Stimulated activated CD8-positive, alpha-beta memory T cell treated with anti-CD3 and anti-CD28 coated beads, Interleukin-7, amount 100 ng/mL, for 1 hour (primary cell): ENCODE results near the gene ACOT7.
"Not testable (repeated sequence)": the region's sequence is repeated elsewhere in the genome, so short reads cannot be mapped to it uniquely, and the experiment has no call there.

Experiments used
- DNase-seq, 2 donors: peaks; one replicate each; pipeline ENCODE4 v3.0.0-alpha.2; 2020; ENCODE audit warnings: low read depth in 2 of 2

Gene ACOT7, protein sequence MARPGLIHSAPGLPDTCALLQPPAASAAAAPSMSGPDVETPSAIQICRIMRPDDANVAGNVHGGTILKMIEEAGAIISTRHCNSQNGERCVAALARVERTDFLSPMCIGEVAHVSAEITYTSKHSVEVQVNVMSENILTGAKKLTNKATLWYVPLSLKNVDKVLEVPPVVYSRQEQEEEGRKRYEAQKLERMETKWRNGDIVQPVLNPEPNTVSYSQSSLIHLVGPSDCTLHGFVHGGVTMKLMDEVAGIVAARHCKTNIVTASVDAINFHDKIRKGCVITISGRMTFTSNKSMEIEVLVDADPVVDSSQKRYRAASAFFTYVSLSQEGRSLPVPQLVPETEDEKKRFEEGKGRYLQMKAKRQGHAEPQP

DNA sequence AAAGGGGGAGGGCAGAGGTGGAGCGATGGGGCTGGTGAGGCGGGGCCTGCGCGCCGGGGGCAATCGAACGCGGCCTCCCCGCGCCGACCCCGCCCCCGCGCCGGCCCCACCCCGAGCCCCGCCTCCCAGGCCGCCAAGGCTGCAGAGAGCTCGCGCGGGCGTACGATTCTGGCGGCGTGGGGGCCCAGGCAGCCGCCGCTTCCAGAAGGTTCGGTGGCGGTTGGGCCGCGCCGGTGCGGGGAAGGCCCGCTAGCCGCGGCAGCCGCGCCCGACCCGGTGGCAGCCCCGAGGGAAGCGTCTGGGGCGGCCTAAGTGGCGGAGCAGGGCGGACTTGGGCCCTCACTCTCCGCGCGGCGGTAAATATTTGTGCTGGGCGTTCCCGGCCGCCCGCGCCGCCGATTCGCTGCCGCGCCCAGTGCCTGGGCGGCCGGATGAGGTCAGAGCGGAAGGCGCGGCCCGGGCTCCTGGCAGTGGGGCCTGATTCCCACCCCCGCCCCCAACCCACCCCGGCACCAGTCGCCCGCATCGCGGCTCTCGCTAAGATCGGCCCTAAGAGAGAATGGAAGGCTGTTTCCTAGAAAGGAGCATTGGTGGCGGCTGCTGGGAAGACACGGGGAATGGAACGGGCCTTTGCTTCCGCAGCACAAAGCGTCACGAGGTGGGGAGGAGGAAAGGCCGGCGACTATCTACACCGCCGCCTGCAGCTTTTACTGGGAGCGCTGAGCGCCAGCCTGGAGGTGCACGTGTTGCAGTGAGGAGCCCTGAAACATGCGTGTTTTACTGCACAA lies at the start of gene ACOT7:
TSS of gene ACOT7 (minus strand) at position 368 of the 788 bp plus-strand sequence. CDS start 368 bp downstream, outside the sequence.
- peak; percentile 78 to 79 for DNase-seq

DNA sequence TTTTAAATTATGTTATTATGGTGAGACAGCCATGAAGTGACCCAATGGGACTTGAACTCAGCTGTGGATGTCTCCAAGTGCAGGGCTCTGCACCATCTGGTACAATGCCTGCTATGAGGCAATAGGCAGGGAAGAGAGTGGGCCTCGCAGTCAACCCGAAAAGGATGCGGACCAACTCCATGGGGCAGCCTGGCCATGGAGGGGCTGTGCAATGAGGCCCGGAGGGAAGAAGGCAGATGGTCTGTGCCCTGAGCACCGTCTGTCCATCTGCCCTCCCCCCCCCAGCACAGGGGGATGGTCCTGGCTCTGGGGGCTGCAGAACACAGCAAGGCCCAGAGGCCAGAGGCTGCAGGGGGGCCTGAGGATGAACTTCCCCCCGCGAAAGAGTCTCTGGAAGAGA lies 48.0 kb upstream of the ACOT7 start:
- no peak for DNase-seq

DNA sequence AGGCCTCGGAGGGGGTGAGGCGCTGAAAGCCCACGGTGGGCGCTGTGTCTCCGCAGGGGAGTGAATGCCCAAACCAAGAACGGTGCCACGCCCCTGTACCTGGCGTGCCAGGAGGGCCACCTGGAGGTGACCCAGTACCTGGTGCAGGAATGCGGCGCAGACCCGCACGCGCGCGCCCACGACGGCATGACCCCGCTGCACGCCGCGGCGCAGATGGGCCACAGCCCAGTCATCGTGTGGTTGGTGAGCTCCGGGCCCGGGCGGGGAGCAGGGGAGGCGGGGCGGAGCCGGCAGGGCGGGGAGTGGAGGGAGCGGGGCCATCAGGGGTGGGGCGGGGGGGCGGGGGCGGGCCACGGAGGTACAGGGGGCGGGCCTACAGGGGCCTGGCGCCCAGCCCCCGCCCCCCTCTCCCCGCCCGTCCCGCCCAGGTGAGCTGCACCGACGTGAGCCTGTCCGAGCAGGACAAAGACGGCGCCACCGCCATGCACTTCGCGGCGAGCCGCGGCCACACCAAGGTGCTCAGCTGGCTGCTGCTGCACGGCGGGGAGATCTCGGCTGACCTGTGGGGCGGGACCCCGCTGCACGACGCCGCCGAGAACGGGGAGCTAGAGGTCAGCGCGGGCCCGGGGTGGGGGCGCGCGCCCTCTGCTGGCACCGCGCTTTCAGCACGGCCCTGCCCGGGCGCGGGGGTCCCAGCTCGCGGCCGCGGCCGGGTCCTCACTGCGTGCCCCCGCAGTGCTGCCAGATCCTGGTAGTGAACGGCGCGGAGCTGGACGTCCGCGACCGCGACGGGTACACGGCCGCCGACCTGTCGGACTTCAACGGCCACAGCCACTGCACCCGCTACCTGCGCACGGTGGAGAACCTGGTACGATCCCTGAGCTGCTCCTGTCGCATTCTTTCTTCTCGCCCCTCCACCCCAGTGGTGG lies 46.9 kb upstream of the ACOT7 start:
- DNase-seq, result peak; percentile 43 to 44

DNA sequence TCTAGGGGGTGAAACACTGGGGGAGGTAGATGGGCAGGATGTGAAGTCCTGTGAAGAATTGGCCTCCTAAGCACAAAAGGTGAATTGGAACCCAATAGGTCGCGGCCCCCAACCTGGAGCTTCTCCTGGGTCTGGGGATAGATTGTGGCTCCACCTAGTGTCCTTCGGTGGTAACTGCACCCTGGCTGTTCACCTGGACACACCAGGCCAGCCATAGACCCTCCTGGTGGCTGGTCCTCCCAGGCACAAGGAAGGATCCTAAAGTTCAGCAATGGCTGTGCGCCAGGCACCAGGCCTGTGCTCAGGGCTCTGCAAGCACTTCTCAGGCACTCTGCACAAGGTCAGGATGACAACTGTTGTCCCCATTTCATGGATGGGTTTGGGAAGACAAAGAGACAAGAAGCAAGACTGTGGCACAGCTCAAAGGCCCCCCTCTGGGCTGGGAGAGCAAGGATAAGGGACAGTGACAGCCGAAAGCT lies 44.5 kb upstream of the ACOT7 start:
- DNase-seq, result peak; percentile 36 to 50

DNA sequence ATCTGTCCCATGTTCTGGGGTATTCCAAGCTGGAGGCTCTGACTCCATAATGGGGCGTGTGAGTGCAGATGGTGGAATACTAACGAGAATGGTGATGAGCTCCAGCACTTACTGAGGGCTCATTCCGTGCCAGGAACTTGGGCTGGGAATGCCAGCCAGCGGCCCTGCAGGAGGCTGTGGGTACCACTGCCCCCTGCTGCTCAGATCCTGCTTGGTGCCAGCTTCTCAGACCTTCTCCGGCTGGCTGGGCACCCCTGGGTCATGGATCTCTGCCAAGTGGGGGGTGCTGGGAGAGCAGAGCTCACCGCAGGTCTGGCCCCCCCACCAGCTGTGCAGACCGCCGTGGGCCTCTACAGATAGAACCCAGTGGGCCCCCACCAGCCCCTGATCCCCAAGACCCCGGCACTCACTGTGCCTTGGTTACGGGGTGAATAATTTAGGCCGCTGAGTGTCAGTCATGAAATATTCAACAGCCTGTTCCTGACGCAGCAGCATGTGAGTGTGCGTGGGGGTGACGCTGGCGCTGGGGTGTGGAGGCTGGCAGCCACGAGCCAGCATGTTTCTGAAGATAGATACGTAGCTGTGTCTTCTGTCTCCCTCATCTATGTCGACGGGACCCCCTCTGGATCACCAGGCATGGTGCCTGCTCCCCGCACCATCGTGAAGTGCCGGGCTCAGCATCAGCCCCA lies 43.6 kb upstream of the ACOT7 start:
- DNase-seq, result not testable (repeated sequence)

DNA sequence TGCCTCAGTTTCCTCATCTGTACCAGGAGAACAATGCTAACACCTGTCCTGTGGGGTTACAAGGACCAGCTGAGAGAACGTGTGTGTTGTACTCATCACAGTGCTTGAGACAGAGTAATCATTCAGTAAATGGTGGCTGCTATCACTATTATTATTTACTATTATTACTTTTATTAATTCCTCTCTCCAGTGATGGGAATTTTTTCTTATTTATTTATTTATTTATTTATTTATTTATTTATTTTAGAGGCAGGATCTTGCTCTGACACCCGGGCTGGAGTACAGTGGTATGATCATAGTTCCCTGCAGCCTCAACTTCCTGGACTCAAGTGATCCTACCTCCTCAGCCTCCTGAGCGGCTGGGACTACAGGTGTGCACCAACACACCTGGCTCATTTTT lies 42.7 kb upstream of the ACOT7 start:
- not testable (repeated sequence) for DNase-seq

DNA sequence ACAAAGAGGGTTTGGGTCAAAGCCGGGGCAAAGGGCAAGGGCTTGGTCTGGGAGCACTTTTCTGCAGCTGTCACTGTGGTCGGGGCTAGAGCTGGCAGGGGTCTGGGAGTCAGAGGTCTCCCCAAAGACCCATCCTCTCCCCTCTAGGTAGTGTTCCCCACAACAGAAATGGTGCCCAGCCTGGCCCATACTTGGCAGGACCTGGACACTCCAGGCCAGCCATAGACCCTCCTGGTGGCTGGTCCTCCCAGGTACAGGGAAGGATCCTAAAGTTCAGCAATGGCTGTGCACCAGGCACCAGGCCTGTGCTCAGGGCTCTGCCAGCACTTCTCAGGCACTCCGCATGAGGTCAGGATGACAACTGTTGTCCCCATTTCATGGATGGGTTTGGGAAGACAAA lies 42.0 kb upstream of the ACOT7 start:
- DNase-seq, result no peak

DNA sequence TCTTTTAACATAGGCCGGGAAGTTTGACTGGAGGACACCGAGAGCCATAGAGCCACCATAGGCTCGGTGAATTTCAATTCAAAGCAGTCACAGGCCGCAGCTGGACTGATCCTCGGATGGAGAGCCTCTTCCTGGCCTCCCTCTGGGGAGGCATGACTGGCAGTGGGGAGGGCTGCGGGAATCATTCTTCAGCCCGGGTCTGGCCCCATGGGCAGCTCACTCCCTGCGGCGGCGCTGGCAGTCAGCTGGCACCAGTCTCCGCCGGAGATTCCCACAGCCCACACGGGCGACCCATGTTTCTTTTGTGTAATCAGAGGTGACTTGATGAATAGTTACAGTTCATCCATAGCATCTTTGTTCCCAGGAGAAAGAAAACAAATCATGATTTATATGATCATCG lies 41.6 kb upstream of the ACOT7 start:
- no peak for DNase-seq

DNA sequence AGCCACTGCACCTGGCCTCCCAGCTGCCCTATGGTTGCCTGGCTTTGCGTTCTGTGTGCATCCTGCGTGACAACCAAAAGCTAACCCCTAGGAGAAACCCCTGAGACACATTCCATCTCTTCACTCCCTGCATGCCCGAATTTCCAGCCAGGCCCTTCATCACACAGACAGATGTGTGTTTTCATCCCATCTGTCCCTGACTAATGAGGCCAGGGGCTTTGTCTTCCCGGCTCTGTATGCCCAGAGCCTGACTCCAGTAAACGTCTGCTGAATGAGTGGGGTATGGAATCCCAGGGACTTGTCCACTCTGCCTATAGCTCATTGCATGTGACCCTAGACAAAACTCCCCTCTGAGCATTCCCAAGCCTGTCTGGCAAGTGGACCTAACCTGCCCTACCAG lies 40.6 kb upstream of the ACOT7 start:
- DNase-seq, result no peak

DNA sequence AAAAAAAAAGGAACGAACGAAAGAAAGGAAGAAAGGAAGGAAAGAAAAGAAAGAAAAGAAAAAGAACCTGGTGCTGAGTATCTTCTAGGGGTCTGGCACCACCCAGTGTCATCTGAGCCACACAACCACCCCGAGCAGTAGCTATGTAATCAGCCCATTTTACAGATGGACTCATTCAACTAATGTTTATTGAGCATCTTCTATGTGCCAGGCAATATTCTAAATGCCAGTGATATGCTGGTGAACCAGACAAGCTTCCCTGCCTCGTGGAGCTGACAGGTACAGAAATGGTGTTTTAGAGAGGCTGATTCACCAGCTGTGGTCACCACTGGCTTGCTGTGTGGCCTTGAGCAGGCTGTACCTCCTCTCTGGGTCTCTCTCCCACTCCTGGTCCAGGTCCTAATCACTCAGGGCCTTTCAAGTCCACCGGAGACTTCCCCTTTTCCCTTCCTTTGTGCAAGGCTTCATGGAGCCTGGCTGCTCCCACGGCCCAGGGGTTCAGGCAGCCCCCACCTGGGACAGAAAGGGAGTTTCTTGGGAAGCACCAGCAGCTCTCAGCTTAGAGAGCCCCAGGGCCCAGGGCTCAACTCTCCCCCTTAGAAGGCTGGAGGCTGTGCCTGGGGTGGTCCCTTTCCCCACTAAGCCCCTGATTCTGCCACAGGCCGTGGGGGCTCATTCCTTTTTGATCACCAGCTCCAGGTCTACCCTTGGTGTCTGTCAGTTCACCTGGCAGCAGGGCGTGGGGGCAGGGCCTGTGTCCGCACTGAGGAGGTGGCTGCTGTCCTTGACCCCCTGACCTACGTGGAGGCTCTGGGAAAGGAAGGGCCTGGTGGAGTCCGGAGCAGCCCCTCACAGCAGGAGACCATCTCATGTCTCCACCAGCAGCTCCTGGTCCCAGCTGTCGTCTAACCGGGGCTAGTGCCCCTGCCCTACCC lies 38.3 kb upstream of the ACOT7 start:
- DNase-seq, result not testable (repeated sequence)

DNA sequence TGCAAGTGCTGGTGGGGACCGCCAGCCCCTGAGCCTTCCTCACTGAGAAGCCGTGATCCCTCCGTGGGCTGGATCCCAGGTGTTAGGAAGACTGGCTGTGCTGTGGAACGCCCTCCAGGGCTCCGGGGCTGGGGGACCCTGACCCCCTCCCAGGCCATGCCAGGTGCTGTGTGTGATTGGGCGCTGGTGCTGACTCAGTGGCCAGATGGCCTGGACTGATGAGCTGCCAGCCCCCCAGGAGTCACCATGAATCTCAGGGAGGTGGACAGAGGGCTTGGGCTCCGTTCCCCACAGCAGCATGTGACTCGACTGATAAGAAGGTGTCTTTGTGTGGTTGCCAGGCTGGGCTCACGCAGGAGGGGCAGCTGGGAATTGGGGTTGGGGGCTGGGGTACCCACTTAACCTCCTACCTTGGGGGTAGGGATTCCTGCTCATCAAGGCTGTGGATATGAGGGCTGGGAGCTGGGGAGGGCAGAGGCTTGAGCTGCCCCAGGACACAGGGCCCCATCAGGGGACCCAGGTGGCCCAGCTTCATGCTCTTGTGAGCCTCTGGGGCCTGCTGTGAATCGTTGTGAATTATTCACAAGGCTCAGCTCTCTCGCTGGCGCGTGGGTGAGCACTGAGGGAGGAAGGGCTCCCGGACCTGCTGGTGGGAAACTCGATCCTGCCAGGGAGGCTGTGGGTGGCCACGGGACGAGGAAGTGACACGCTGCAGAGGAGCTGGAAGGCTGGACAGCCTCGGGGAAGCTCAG lies 36.3 kb upstream of the ACOT7 start:
- not testable (repeated sequence) for DNase-seq

DNA sequence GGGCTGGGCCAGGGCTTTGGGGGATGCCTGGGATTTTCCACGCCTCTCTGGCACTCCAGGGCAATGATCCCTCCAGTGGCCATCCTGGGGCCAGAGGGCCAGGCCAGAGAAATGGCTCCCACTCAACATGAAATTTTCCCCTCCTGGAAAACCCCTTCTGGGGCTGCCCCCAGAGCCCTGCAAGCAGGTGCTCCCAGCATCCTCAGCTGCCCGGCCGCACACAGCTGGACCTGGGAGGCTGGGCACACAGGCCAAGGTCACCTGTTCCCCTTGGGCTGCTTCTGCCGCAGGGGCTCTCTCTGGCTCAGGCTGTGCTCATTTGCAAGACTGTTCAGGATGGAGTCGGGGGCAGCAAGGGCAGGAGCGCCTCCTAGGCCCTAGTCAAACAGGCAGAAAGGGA lies 34.9 kb upstream of the ACOT7 start:
- not testable (repeated sequence) for DNase-seq

DNA sequence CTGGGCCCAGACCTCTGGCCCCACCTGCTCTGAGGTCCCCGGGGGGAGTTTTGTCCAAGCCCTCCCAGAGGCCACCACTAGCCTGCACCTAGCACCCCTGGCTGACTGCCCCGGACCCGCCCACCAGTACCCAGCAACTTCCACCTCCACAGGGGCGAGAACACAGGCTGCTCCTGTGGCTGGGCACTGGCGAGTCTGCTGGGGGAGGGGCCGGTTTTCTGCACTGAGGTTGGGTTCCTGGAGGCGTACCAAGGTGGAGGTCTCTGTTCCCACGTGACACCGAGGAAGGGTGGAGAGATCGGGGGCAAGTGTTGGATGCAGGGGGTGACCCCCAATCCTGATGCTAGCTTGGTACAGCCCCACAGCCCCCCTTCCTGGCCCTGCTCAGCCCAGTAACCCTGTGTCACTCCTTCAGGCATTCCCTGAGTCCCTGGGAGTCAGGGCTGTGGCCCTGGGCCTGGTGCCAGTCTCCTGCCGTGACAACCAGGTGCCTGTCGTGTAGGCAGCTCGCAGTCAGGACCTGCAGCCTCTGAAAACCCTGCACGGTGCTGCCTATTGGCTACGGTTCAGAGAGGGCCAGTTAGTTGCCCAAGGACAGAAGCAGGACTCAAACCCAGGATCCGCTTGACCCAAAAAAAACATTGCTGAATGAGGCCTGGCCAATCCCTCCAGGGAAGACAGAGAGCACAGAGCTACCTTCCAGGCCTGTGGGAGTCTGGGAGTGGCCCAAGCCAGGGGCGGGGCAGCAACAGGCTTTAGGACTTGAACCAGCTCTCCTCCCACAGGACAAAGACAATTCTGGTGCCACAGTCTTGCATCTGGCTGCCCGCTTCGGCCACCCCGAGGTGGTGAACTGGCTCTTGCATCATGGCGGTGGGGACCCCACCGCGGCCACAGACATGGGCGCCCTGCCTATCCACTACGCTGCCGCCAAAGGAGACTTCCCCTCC lies 34.1 kb upstream of the ACOT7 start:
- no peak for DNase-seq

DNA sequence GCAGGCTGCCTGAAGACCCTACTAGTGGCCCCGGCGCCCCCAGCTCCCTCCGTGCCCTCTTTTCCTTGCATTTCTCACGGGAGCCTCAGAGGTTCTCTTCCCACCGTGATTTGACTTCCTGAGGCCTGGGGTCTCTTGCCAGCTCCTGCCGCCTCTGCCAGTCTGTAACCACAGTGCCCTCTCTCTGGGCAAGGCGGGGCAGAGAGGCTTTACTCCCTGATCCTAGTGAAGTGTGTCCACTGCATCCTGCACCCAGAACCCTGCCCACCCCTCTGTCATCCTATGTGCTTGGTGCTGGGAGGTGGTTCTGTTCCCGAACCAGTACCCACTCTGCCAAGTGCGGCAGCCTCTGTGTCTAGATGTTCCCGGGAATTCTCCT lies 33.4 kb upstream of the ACOT7 start:
- no peak for DNase-seq

DNA sequence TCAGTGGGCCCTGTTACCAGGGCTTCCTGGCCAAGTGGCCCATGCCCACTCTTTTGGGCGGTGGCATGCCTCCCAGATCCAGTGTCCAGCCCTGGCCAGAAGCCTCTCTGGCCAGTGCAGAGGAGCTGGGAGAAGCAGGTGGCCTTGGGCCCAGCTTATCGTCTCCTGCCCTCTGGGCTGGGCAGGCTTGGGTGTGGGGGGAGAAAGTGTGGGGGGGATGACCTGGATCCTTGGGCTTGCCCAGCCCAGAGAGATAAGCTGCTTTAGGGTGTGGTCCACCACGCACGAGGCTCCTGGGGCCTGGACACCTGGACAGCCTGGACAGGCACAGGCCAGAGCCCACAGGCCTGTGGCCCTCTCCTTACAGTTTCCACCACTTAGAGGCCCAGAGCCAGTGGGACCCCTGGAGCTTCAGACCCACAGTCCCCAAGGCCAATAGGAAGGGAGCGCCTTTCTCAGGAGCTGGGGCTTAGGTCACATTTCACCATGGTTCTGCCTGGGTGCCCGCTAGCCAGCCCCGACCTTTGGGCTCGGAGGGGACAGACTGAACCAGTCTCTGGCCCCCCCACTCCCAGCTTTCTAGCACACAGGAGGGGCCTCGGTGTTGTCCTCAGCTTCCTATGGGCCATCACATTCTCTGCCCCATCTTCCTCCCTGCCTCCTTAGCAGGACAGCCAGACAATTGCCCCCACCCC lies 32.9 kb upstream of the ACOT7 start:
- no peak for DNase-seq

DNA sequence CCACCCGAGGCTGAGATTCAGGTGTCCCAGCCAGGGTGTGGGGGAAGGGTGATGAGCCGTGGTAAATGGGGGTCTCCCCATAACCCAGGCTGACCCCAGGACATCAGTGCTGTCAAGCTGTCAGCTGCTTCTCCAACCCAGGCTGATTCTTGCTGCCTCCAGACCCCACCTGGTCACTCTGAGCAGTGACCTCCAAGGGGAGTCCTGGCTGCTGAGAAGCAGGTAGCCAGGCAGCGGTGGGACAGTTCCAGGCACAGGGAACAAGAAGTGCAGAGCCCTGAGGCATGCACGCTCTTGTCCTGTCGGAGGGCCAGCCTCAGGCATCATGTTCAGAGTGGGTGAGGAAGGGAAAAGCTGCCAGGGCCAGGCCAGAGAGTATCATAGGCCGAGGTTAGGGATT lies 32.1 kb upstream of the ACOT7 start:
- no peak for DNase-seq
